Mesendoderm (in vitro differentiated cells): ENCODE data around the gene VPS26C.

Source experiments
- DNase-seq: peaks from one replicate; pipeline ENCODE4 v3.0.0; 2013
- H2AK5ac ChIP-seq: 2 replicates; pipeline ENCODE4 v1.6.1; 2013; ENCODE audit warnings: low read length, inconsistent platforms
- H2BK120ac ChIP-seq: 2 replicates; pipeline ENCODE4 v1.6.1; 2013; ENCODE audit warnings: low read depth, mild to moderate bottlenecking, low read length, moderate library complexity, mixed read lengths
- H2BK15ac ChIP-seq: replicated peaks from 2 replicates; pipeline ENCODE4 v1.6.1; 2013; ENCODE audit warnings: low read depth, mild to moderate bottlenecking, moderate library complexity
- H2BK5ac ChIP-seq: 2 replicates; pipeline ENCODE4 v1.6.1; 2013; ENCODE audit warnings: low read length, inconsistent platforms
- H3K18ac ChIP-seq: 2 replicates; pipeline ENCODE4 v1.6.1; 2013; ENCODE audit warnings: mild to moderate bottlenecking, low read length, mixed read lengths
- H3K23ac ChIP-seq: one replicate; pipeline ENCODE4 v1.6.1; 2013; ENCODE audit warnings: low read length
- H3K27ac ChIP-seq: 2 replicates; pipeline ENCODE4 v1.5.1; 2013; ENCODE audit warnings: low read depth, mild to moderate bottlenecking, inconsistent platforms, low read length, moderate library complexity
- H3K27me3 ChIP-seq: 2 replicates; pipeline ENCODE4 v1.6.1; 2013; ENCODE audit warnings: low read length, control low read depth, mild to moderate bottlenecking, inconsistent platforms; ENCODE audit not compliant: insufficient read depth, poor library complexity
- H3K36me3 ChIP-seq: 2 replicates; pipeline ENCODE4 v1.6.1; 2013; ENCODE audit warnings: low read length, inconsistent platforms; ENCODE audit not compliant: control insufficient read depth, insufficient read depth
- H3K4ac ChIP-seq: one replicate; pipeline ENCODE4 v1.6.1; 2013; ENCODE audit warnings: low read depth, mild to moderate bottlenecking, low read length, moderate library complexity
- H3K4me1 ChIP-seq: 2 replicates; pipeline ENCODE4 v1.6.1; 2013; ENCODE audit warnings: low read depth, low read length, inconsistent platforms; ENCODE audit not compliant: control insufficient read depth
- H3K4me2 ChIP-seq: 2 replicates; pipeline ENCODE4 v1.6.1; 2013; ENCODE audit warnings: low read length
- H3K4me3 ChIP-seq: 2 replicates; pipeline ENCODE4 v1.5.1; 2013; ENCODE audit warnings: mild to moderate bottlenecking, low read length
- H3K56ac ChIP-seq: one replicate; pipeline ENCODE4 v1.6.1; 2013; ENCODE audit warnings: low read length
- H3K79me1 ChIP-seq: 2 replicates; pipeline ENCODE4 v1.6.1; 2013; ENCODE audit warnings: low read length, inconsistent platforms
- H3K79me2 ChIP-seq: 2 replicates; pipeline ENCODE4 v1.6.1; 2013; ENCODE audit warnings: mild to moderate bottlenecking, low read length; ENCODE audit not compliant: control insufficient read depth, insufficient read depth
- H3K9ac ChIP-seq: 2 replicates; pipeline ENCODE4 v1.6.1; 2013; ENCODE audit warnings: low read length, inconsistent platforms
- H4K5ac ChIP-seq: one replicate; pipeline ENCODE4 v1.6.1; 2013; ENCODE audit warnings: low read length
- H4K8ac ChIP-seq: one replicate; pipeline ENCODE4 v1.6.1; 2013; ENCODE audit warnings: low read depth, mild to moderate bottlenecking, control low read depth, low read length, moderate library complexity
- WGBS: extraction: QIAGEN DNeasy Blood & Tissue Kit; methylation state at CpG from one replicate; pipeline ENCODE4 v1.1.7; 2013; ENCODE audit warnings: low lambda C conversion rate, missing lambda C conversion rate; ENCODE audit not compliant: insufficient coverage; ENCODE audit errors: extremely low coverage; 5-methylcytosine and 5-hydroxymethylcytosine counted together

The VPS26C gene

GRCh38 chr21:37210130-37210529 is 57.0 kb downstream of the VPS26C start:
- no peak overlapping the region for H4K5ac ChIP-seq
- no peak overlapping the region for H4K8ac ChIP-seq
- H3K79me1 ChIP-seq = no peaks in the 10 kb centered on the region
- H3K4me3 ChIP-seq = no peak overlapping the region
- no peak overlapping the region for H3K4me2 ChIP-seq
- no peak for DNase-seq
- H3K4me1 ChIP-seq = no peaks in the 10 kb centered on the region
- H3K4ac ChIP-seq = no peak overlapping the region
- H3K79me2 ChIP-seq = no peaks in the 10 kb centered on the region
- H2BK5ac ChIP-seq = no peak overlapping the region
- no peak overlapping the region for H2BK15ac ChIP-seq
- H3K56ac ChIP-seq = no peak overlapping the region
- no CpG with 5 or more reads among the region's 7 CpGs for WGBS
- H3K27me3 ChIP-seq = no peaks in the 10 kb centered on the region
- H2BK120ac ChIP-seq = no peak overlapping the region
- H3K27ac ChIP-seq = no peak overlapping the region
- no peaks in the 10 kb centered on the region for H3K36me3 ChIP-seq
- no peak overlapping the region for H2AK5ac ChIP-seq
- no peak overlapping the region for H3K23ac ChIP-seq
- H3K9ac ChIP-seq = no peak overlapping the region
- H3K18ac ChIP-seq = no peak overlapping the region

GRCh38 chr21:37208741-37209225 is 58.4 kb downstream of the VPS26C start:
- no peak overlapping the region for H2BK5ac ChIP-seq
- H4K5ac ChIP-seq = no peak overlapping the region
- H3K18ac ChIP-seq = no peak overlapping the region
- H2BK15ac ChIP-seq = no peak overlapping the region
- H3K56ac ChIP-seq = no peak overlapping the region
- H3K79me2 ChIP-seq = no peaks in the 10 kb centered on the region
- no peaks in the 10 kb centered on the region for H3K36me3 ChIP-seq
- no peak overlapping the region for H2AK5ac ChIP-seq
- H3K4me3 ChIP-seq = no peak overlapping the region
- no peak overlapping the region for H3K9ac ChIP-seq
- H3K4me1 ChIP-seq = no peaks in the 10 kb centered on the region
- H3K27ac ChIP-seq = no peak overlapping the region
- H3K27me3 ChIP-seq = no peaks in the 10 kb centered on the region
- DNase-seq = no peak
- H4K8ac ChIP-seq = no peak overlapping the region
- no CpG with 5 or more reads among the region's 15 CpGs for WGBS
- no peak overlapping the region for H3K4ac ChIP-seq
- no peaks in the 10 kb centered on the region for H3K79me1 ChIP-seq
- no peak overlapping the region for H2BK120ac ChIP-seq
- no peak overlapping the region for H3K4me2 ChIP-seq
- no peak overlapping the region for H3K23ac ChIP-seq

- no peak overlapping the region for H3K9ac ChIP-seq
- no peak overlapping the region for H2BK15ac ChIP-seq
- H3K27ac ChIP-seq = no peak overlapping the region
- no peak overlapping the region for H2BK120ac ChIP-seq
- H3K4ac ChIP-seq = no peak overlapping the region
- H3K23ac ChIP-seq = no peak overlapping the region
- no peaks in the 10 kb centered on the region for H3K27me3 ChIP-seq
- H3K36me3 ChIP-seq = no peaks in the 10 kb centered on the region
- no peaks in the 10 kb centered on the region for H3K79me2 ChIP-seq
- no CpG with 5 or more reads among the region's 15 CpGs for WGBS
- H4K5ac ChIP-seq = no peak overlapping the region
- H3K4me2 ChIP-seq = no peak overlapping the region
- no peak overlapping the region for H3K18ac ChIP-seq
- H3K4me1 ChIP-seq = no peaks in the 10 kb centered on the region
- no peak overlapping the region for H2BK5ac ChIP-seq
- H3K56ac ChIP-seq = no peak overlapping the region
- H3K79me1 ChIP-seq = no peaks in the 10 kb centered on the region
- no peak for DNase-seq
- H3K4me3 ChIP-seq = no peak overlapping the region
- H4K8ac ChIP-seq = no peak overlapping the region
- H2AK5ac ChIP-seq = no peak overlapping the region
Observed at GRCh38 chr21:37208056-37208721, 58.9 kb downstream of the VPS26C start.

GRCh38 chr21:37207441-37208009 is 59.6 kb downstream of the VPS26C start:
- no peak overlapping the region for H3K9ac ChIP-seq
- no peaks in the 10 kb centered on the region for H3K79me1 ChIP-seq
- no CpG with 5 or more reads among the region's 6 CpGs for WGBS
- H3K79me2 ChIP-seq = no peaks in the 10 kb centered on the region
- no peak overlapping the region for H3K27ac ChIP-seq
- no peak overlapping the region for H3K4me2 ChIP-seq
- H3K27me3 ChIP-seq = no peaks in the 10 kb centered on the region
- H3K23ac ChIP-seq = no peak overlapping the region
- no peak overlapping the region for H4K5ac ChIP-seq
- no peak overlapping the region for H2BK120ac ChIP-seq
- no peak overlapping the region for H3K56ac ChIP-seq
- DNase-seq = no peak
- H3K4ac ChIP-seq = no peak overlapping the region
- no peak overlapping the region for H4K8ac ChIP-seq
- H3K18ac ChIP-seq = no peak overlapping the region
- no peaks in the 10 kb centered on the region for H3K36me3 ChIP-seq
- no peak overlapping the region for H2AK5ac ChIP-seq
- no peak overlapping the region for H3K4me3 ChIP-seq
- H2BK15ac ChIP-seq = no peak overlapping the region
- no peak overlapping the region for H2BK5ac ChIP-seq
- H3K4me1 ChIP-seq = no peaks in the 10 kb centered on the region

- no peaks in the 10 kb centered on the region for H3K4me1 ChIP-seq
- H4K5ac ChIP-seq = no peak overlapping the region
- no peak overlapping the region for H3K4me2 ChIP-seq
- no peak overlapping the region for H3K4me3 ChIP-seq
- H3K56ac ChIP-seq = no peak overlapping the region
- no peak overlapping the region for H3K18ac ChIP-seq
- no peak overlapping the region for H2BK15ac ChIP-seq
- H3K36me3 ChIP-seq = peaks cover 2% of the 10 kb centered on the region
- DNase-seq = no peak
- H2BK120ac ChIP-seq = no peak overlapping the region
- no peaks in the 10 kb centered on the region for H3K27me3 ChIP-seq
- no CpG with 5 or more reads among the region's 7 CpGs for WGBS
- no peak overlapping the region for H4K8ac ChIP-seq
- no peak overlapping the region for H2BK5ac ChIP-seq
- no peak overlapping the region for H3K9ac ChIP-seq
- H3K27ac ChIP-seq = no peak overlapping the region
- no peak overlapping the region for H3K23ac ChIP-seq
- no peak overlapping the region for H2AK5ac ChIP-seq
- no peaks in the 10 kb centered on the region for H3K79me1 ChIP-seq
- no peak overlapping the region for H3K4ac ChIP-seq
- H3K79me2 ChIP-seq = no peaks in the 10 kb centered on the region
Observed at GRCh38 chr21:37206496-37206895, 60.6 kb downstream of the VPS26C start.

GRCh38 chr21:37204580-37204979 is 62.6 kb downstream of the VPS26C start:
- H3K56ac ChIP-seq = no peak overlapping the region
- H3K79me1 ChIP-seq = no peaks in the 10 kb centered on the region
- WGBS = no CpG with 5 or more reads among the region's 7 CpGs
- no peak overlapping the region for H4K8ac ChIP-seq
- no peak for DNase-seq
- no peak overlapping the region for H2BK5ac ChIP-seq
- H3K79me2 ChIP-seq = no peaks in the 10 kb centered on the region
- H3K23ac ChIP-seq = no peak overlapping the region
- no peak overlapping the region for H3K27ac ChIP-seq
- no peak overlapping the region for H3K9ac ChIP-seq
- H3K36me3 ChIP-seq = peaks cover 6% of the 10 kb centered on the region
- no peaks in the 10 kb centered on the region for H3K27me3 ChIP-seq
- no peak overlapping the region for H3K18ac ChIP-seq
- no peak overlapping the region for H2BK15ac ChIP-seq
- H3K4me3 ChIP-seq = no peak overlapping the region
- no peak overlapping the region for H2AK5ac ChIP-seq
- no peaks in the 10 kb centered on the region for H3K4me1 ChIP-seq
- H3K4me2 ChIP-seq = no peak overlapping the region
- H3K4ac ChIP-seq = no peak overlapping the region
- no peak overlapping the region for H2BK120ac ChIP-seq
- no peak overlapping the region for H4K5ac ChIP-seq
